HepG2 (cell line): ENCODE results near the gene CHST14. TPM values are rescaled to one million over a fixed set of nuclear protein-coding genes. Genes with fewer than 3 reads are reported as not detected.

Experiments used
- ATAC-seq: fragments of 200-7000 bp; cut with Tn5 transposase; 3 replicates; pipeline ENCODE4 v1.9.1; 2020; ENCODE audit warnings: mild to moderate bottlenecking, moderate library complexity
- BruUV-seq: library from RNA; stranded (reverse); fragments of 400-500 nt; replicated peaks from 2 replicates; lab custom pipeline; 2021; lab: Mats Ljungman, UMichigan
- CTCF ChIA-PET: fragments of 300-600 bp; formaldehyde crosslinking; extraction: SDS; loops from one replicate; lab custom pipeline; 2021; ENCODE audit warnings: low total read pairs, inconsistent platforms, low intra/inter-chr PET ratio; lab: Yijun Ruan, JAX
- POLR2A ChIA-PET: fragments of 350-600 bp; sonication (Branson Sonifier 250); formaldehyde crosslinking; loops from one replicate; lab custom pipeline; 2020; ENCODE audit warnings: antibody characterized with exemption, inconsistent platforms; lab: Yijun Ruan, JAX
- DNase-seq: peaks from one replicate; pipeline ENCODE4 v3.0.0-alpha.2; 2015; ENCODE audit warnings: low spot score
- FAIRE-seq: peaks from 3 replicates; lab custom pipeline; 2011; peaks lifted over from hg19 to GRCh38; lab: Jason Lieb, UNC
- H2AFZ ChIP-seq: one replicate; pipeline ENCODE4 v1.6.1; 2011; ENCODE audit warnings: low read length, inconsistent platforms
- H3K27ac ChIP-seq: fragments of 300-600 bp; 3 replicates; pipeline ENCODE4 v1.8.0; 2011; ENCODE audit warnings: mixed run types, mild to moderate bottlenecking, mixed read lengths, low read length, inconsistent platforms; ENCODE audit not compliant: insufficient read depth; ENCODE audit errors: extremely low read length
- H3K27me3 ChIP-seq, 2 experiments: fragments of 200-600 bp in 1 of 2; 2 replicates in 1 of 2; 3 replicates in 1 of 2; pipeline versions ENCODE4 v1.6.0 to v1.8.0; 2011; ENCODE audit warnings: low read length in 2 of 2, mild to moderate bottlenecking in 2 of 2, moderate library complexity in 2 of 2, inconsistent platforms in 1 of 2; ENCODE audit not compliant: insufficient read depth in 2 of 2, control insufficient read depth in 1 of 2
- H3K36me3 ChIP-seq, 2 experiments: fragments of 200-600 bp in 1 of 2; replicated peaks in 1 of 2; 2 replicates in 1 of 2; 3 replicates in 1 of 2; pipeline versions ENCODE4 v1.5.1 to v1.8.0; 2011; ENCODE audit warnings: low read length in 2 of 2, inconsistent platforms in 1 of 2; ENCODE audit not compliant: insufficient read depth in 2 of 2, control insufficient read depth in 1 of 2
- H3K4me1 ChIP-seq: 2 replicates; pipeline ENCODE4 v1.5.1; 2012; ENCODE audit warnings: low read length, inconsistent platforms; ENCODE audit not compliant: insufficient read depth
- H3K4me2 ChIP-seq: 2 replicates; pipeline ENCODE4 v1.6.0; 2011; ENCODE audit warnings: low read depth, low read length, inconsistent platforms
- H3K4me3 ChIP-seq, 3 experiments: fragments of 200-600 bp in 1 of 3; sonication (generic), shearing (Covaris generic) in 1 of 3; replicated peaks in 1 of 3; 2 replicates each; pipeline ENCODE4 v1.5.1; 2011 to 2016; ENCODE audit warnings: low read length in 3 of 3, inconsistent platforms in 2 of 3, low read depth in 2 of 3, mild to moderate bottlenecking in 2 of 3, control low read depth in 1 of 3, mixed read lengths in 1 of 3; ENCODE audit not compliant: insufficient read depth in 1 of 3
- H3K79me2 ChIP-seq: one replicate; pipeline ENCODE4 v1.6.1; 2011; ENCODE audit warnings: low read length, inconsistent platforms; ENCODE audit not compliant: insufficient read depth
- H3K9ac ChIP-seq: 2 replicates; pipeline ENCODE4 v1.6.0; 2011; ENCODE audit warnings: mild to moderate bottlenecking, low read depth, low read length, inconsistent platforms; ENCODE audit not compliant: insufficient read depth
- H3K9me3 ChIP-seq: 2 replicates; pipeline ENCODE4 v1.5.1; 2012; ENCODE audit warnings: mild to moderate bottlenecking, low read length
- H4K20me1 ChIP-seq: 2 replicates; pipeline ENCODE4 v1.6.0; 2011; ENCODE audit warnings: inconsistent platforms, mild to moderate bottlenecking, low read length, moderate library complexity; ENCODE audit not compliant: insufficient read depth
- AGO1 ChIP-seq: fragments of 200-400 bp; formaldehyde crosslinking; IDR thresholded peaks from 2 replicates; pipeline ENCODE4 v1.6.1; 2017; ENCODE audit warnings: mild to moderate bottlenecking, low read depth, low read length, moderate library complexity; ENCODE audit not compliant: poor library complexity, severe bottlenecking
- ATF6 ChIP-seq: sonication (generic); formaldehyde crosslinking; conservative IDR thresholded peaks from 2 replicates; pipeline ENCODE4 v1.4.0; 2020; ENCODE audit warnings: missing genetic modification reagents
- CAMTA2 ChIP-seq: sonication (generic); formaldehyde crosslinking; IDR thresholded peaks from 2 replicates; pipeline ENCODE4 v1.4.0; 2020; ENCODE audit warnings: mild to moderate bottlenecking, missing genetic modification reagents, borderline replicate concordance
- CHD2 ChIP-seq: IDR thresholded peaks from 2 replicates; pipeline ENCODE4 v1.6.1; 2011; ENCODE audit warnings: low read depth, low read length, improper control_type of control experiment
- ELF1 ChIP-seq: sonication (generic); formaldehyde crosslinking; IDR thresholded peaks from 2 replicates; pipeline ENCODE4 v1.4.0; 2020; ENCODE audit warnings: missing genetic modification reagents
- MEIS2 ChIP-seq: sonication (generic); formaldehyde crosslinking; IDR thresholded peaks from 2 replicates; pipeline ENCODE4 v1.9.0; 2021; ENCODE audit warnings: mild to moderate bottlenecking, missing genetic modification reagents
- MLX ChIP-seq: IDR thresholded peaks from 2 replicates; pipeline ENCODE4 v1.6.1; 2016
- MTA3 ChIP-seq: sonication (generic); formaldehyde crosslinking; IDR thresholded peaks from 2 replicates; pipeline ENCODE4 v1.4.0; 2020; ENCODE audit warnings: missing genetic modification reagents
- MTF2 ChIP-seq: sonication (generic); formaldehyde crosslinking; IDR thresholded peaks from 2 replicates; pipeline ENCODE4 v1.5.0; 2020; ENCODE audit warnings: missing genetic modification reagents, borderline replicate concordance
- NFE2L1 ChIP-seq: sonication (generic); formaldehyde crosslinking; IDR thresholded peaks from 2 replicates; pipeline ENCODE4 v1.4.0; 2020; ENCODE audit warnings: missing genetic modification reagents, mild to moderate bottlenecking, borderline replicate concordance
- PAF1 ChIP-seq: IDR thresholded peaks from 2 replicates; pipeline ENCODE4 v1.6.1; 2016; ENCODE audit warnings: missing genetic modification reagents, missing compliant biosample characterization
- SMARCE1 ChIP-seq: fragments of 450-650 bp; IDR thresholded peaks from 2 replicates; pipeline ENCODE4 v1.6.1; 2017; ENCODE audit warnings: borderline replicate concordance
- SP2 ChIP-seq: sonication (generic); formaldehyde crosslinking; IDR thresholded peaks from 2 replicates; pipeline ENCODE4 v1.5.1; 2020; ENCODE audit warnings: mild to moderate bottlenecking, missing genetic modification reagents
- THAP8 ChIP-seq: sonication (generic); formaldehyde crosslinking; IDR thresholded peaks from 2 replicates; pipeline ENCODE4 v1.5.1; 2020; ENCODE audit warnings: missing genetic modification reagents, mild to moderate bottlenecking, borderline replicate concordance
- ZFP1 ChIP-seq: IDR thresholded peaks from 2 replicates; pipeline ENCODE4 v1.6.1; 2016
- ZNF362 ChIP-seq: sonication (generic); formaldehyde crosslinking; IDR thresholded peaks from 2 replicates; pipeline ENCODE4 v1.4.0; 2020; ENCODE audit warnings: missing genetic modification reagents, mild to moderate bottlenecking, borderline replicate concordance
- ZNF430 ChIP-seq: sonication (generic); formaldehyde crosslinking; IDR thresholded peaks from 2 replicates; pipeline ENCODE4 v1.9.0; 2021; ENCODE audit warnings: mild to moderate bottlenecking, missing genetic modification reagents
- ZNF563 ChIP-seq: sonication (generic); formaldehyde crosslinking; IDR thresholded peaks from 2 replicates; pipeline ENCODE4 v1.8.0; 2022; ENCODE audit warnings: mild to moderate bottlenecking, moderate library complexity, missing genetic modification reagents
- ZNF709 ChIP-seq: sonication (generic); formaldehyde crosslinking; IDR thresholded peaks from 2 replicates; pipeline ENCODE4 v1.5.0; 2020; ENCODE audit warnings: mild to moderate bottlenecking, missing genetic modification reagents
- ZSCAN31 ChIP-seq: sonication (generic); formaldehyde crosslinking; IDR thresholded peaks from 2 replicates; pipeline ENCODE4 v1.5.0; 2020; ENCODE audit warnings: low read depth, mild to moderate bottlenecking, missing genetic modification reagents
- WGBS: methylation state at CpG from one replicate; pipeline ENCODE4 v1.1.6; 2017; ENCODE audit warnings: low lambda C conversion rate; 5-methylcytosine and 5-hydroxymethylcytosine counted together
- in situ Hi-C: cut with HindIII; loops from 2 replicates; pipeline ENCODE4 v1.10.0; 2017; ENCODE audit warnings: low pct_unique_long_range_greater_than_20kb; ENCODE audit not compliant: extremely low pct_ligation_motif_present
- intact Hi-C: fragments of 100-400 bp; cut with micrococcal nuclease; formaldehyde crosslinking; loops from one replicate; pipeline ENCODE4 v1.10.0; 2022; ENCODE audit not compliant: unreplicated experiment
- polyA plus RNA-seq, 8 experiments: library from polyadenylated mRNA; depleted of rRNA in 3 of 8; stranded (reverse) in 7 of 8; unstranded in 1 of 8; fragments of >200 nt; fragmentation: Illumina TruSeq in 4 of 8; extraction: Trizol in 4 of 8; gene quantifications; 2 replicates each; pipeline versions ENCODE4 v1.2.1 to v1.2.3, GENCODE V29; 2011 to 2016; ENCODE audit warnings: low read depth in 4 of 8, missing spikeins in 1 of 8, mixed read lengths in 1 of 8; ENCODE audit not compliant: insufficient read depth in 1 of 8
- total RNA-seq, 5 experiments: library from RNA; depleted of rRNA; stranded (reverse); fragments of >200 nt; fragmentation: Illumina TruSeq; extraction: Trizol; gene quantifications; 2 replicates each; pipeline ENCODE4 v1.2.3, GENCODE V29; 2016; ENCODE audit warnings: low read depth in 1 of 5

The CHST14 gene
- total and polyA plus RNA-seq, 2 of the 13 experiments (the other 11 are each of a cell fraction or from before 2014, with no cell fraction given): 8.9 to 12.4 TPM

- no peak overlapping the region for H3K4me3 ChIP-seq
- H3K9me3 ChIP-seq: no peaks in the 10 kb centered on the region
- CTCF ChIA-PET: no interaction called here
- in situ Hi-C loops: no loop called here
- no peak overlapping the region for H3K9ac ChIP-seq
- H4K20me1 ChIP-seq: peaks cover 17% of the 10 kb centered on the region; the same call in 1 of the 2 replicates
- DNase-seq (no peak), FAIRE-seq (no peak), ATAC-seq (no peak)
- H2AFZ ChIP-seq: no peak overlapping the region
- POLR2A ChIA-PET: no interaction called here
- WGBS: 81% methylated on average over 6 of the region's 7 CpGs
- intact Hi-C loops: no loop called here
- BruUV-seq: no TSS peak
- peaks cover 61% of the 10 kb centered on the region for H3K4me1 ChIP-seq
- peaks cover 41% of the 10 kb centered on the region for H3K79me2 ChIP-seq
- no peak overlapping the region for H3K4me2 ChIP-seq
- no peak overlapping the region for H3K27ac ChIP-seq
- TF ChIP-seq CAMTA2 (CRISPR knock-in tag) (no peak), AGO1 (no peak), CHD2 (no peak), MEIS2 (no peak), ZSCAN31 (CRISPR knock-in tag) (no peak), ELF1 (no peak), ZNF709 (CRISPR knock-in tag) (no peak), NFE2L1 (no peak), MLX (CRISPR knock-in tag) (no peak), ATF6 (CRISPR knock-in tag) (no peak), PAF1 (CRISPR knock-in tag) (no peak), MTA3 (no peak), ZNF430 (no peak), SMARCE1 (no peak), ZNF362 (CRISPR knock-in tag) (no peak), THAP8 (CRISPR knock-in tag) (no peak), MTF2 (no peak), SP2 (CRISPR knock-in tag) (no peak), ZFP1 (CRISPR knock-in tag) (no peak), ZNF563 (no peak)
- H3K36me3 ChIP-seq: peaks cover 7 to 15% of the 10 kb centered on the region in 2 experiments; a peak in 4 of 5 replicates
- H3K27me3 ChIP-seq: no peaks in the 10 kb centered on the region
Measured at GRCh38 chr15:40456299-40456712, 14.5 kb upstream of the CHST14 start.
